NCI-H345 treated with DMSO at 0.1 percent for 48 hours (cell line): ENCODE data around the gene RFC2.

Experiments
- DNase-seq: peaks from one replicate; lab custom pipeline; 2025; ENCODE audit not compliant: unreplicated experiment; lab: John Stamatoyannopoulos, UW

Gene RFC2

DNA sequence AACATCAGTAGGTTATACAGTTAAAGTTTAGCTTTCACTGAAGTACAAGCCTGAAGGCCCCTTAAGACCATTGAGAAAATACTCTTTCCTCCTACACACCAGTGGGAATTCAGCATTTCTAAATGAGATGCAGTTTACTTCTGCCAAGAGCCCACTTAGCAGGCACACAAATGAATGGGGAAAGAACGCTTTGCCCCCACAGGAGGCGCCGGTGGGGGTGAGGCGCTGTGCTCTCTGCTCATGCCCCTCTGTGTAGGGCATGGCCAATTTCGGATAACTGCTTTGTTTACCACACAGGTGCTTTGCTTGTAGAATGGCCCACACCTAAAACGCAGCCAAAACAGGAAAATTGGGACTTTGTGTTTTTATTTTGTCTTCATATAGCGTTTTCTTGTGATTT is 60.3 kb downstream of the RFC2 start:
- no peak for DNase-seq

DNA sequence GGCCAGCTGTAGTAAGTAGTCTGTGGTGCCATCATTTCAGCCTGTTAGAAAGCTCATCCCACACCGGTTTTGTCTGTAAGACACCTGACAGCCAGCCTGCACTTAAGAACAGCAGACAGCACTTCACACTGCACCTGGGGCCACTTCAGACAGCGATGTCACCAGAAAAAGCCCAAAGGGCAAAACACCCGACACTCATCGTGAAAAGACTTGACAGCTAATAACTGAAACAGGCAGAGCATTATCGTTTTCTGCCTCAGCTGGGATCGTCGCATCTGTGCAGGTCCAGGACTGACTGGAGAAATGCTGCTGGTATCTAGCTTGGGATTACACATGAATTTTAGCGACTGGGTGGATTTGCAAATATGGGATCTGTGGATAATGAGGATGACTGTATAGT is 61.1 kb downstream of the RFC2 start:
- DNase-seq: peak; percentile 84

DNA sequence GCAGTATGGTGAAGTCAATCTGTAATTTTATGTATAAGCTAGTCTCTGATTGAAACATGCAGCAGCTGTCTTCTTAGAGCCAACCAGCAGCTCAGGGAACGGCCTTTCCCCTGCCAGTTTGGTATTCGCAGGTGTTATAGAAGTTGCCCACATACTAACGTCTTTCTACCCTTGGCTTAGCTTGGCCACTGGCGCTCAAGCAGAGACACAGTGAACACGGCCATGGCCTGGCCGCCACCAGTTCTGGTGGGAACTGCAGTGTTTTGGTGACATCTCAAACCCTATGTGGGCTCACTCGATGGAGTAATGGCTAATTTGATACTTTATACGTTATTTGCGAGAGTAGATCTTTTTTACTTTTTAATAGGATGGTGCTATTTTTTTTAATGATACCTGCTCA is 63.0 kb downstream of the RFC2 start:
- no peak for DNase-seq

DNA sequence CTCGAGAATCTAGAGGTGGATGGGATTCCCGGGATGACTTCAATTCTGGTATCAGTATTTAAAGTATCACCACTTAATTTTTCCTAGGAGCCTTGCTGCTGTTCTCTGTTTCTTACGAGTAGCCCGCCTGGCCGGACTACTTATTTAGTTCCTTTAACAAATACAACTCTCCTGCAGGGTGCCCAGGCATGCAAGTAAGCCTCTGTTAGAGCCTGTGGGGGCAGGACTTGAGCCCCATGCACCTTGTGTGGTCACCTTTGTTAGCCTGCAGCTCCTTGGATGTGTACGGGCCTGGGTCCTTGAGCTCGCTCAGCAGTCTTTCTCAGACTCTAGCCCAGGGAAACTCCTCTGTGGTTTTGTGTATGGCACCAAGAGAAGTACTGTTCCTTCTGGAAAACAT is 63.9 kb downstream of the RFC2 start:
- DNase-seq: no peak

DNA sequence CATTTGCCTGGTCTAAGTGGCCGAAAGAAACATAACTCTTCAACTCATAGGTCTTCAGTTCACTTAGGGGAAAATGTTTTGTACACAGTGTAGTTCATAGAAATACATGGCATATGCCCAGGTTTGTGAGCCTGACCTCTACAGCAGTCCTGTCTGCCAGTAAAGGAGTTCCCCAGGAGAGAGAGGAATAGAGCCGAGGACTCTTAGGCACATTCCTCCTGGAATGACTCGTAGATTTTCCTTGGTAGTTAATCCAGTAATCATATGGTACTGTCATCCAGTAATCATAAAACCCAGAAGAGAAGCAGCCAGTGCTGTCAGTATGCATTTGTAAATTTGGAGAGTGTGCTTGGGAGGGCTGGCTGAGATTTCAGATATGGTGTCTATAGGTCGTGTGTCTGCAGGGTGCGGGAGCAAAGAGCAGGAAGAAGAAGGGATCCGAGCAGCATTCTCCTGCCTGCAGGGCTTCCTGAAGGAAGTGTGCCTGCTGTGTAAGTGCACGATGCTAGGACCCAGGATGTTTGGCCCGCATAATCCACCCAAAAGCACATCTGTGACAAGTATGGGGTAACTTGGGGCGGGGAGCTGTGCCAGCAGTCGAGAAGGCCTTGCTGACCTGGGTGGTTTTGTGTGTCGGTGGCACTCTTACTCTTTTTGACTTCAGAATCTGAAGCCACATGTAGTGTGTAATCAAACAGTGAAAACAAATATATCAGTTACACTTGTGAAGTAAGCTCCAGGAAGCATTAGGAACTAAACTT is 66.1 kb downstream of the RFC2 start:
- no peak for DNase-seq

DNA sequence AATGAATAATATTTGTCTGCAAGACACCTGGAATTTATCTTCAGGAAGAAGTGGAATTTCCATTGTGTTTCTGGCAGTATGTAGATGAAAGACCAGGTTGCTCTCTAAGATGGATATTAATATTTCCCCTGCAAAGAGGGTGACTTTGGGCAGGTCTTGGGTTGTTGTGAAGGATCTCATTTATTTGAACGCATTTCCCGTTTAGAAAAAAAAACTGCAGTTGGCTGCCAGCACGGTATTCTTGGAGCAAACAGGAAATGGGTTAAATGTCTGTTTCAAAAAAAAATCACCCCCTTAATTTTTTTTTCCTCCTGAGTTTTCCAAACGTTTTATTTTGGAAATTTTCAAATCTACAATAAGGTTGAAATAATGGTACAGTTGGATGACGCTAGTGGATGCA is 68.6 kb downstream of the RFC2 start:
- no peak for DNase-seq

DNA sequence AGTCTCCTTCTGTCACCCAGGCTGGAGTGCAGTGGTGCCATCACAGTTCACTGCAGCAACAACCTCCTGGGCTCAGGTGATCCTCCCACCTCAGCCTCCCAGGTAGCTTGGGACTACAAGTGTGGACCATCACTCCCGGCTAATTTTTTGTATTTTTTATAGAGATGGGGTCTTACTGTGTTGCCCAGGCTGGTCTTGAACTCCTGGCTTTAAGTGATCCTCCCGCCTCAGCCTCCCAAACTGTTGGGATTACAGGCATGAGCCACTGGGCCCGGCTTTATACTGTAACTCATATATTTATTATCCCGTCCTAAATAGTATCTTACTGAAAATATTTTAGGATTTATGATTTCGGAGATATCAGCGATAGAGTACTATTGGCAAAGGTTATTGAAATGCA is 69.2 kb downstream of the RFC2 start:
- no peak for DNase-seq

DNA sequence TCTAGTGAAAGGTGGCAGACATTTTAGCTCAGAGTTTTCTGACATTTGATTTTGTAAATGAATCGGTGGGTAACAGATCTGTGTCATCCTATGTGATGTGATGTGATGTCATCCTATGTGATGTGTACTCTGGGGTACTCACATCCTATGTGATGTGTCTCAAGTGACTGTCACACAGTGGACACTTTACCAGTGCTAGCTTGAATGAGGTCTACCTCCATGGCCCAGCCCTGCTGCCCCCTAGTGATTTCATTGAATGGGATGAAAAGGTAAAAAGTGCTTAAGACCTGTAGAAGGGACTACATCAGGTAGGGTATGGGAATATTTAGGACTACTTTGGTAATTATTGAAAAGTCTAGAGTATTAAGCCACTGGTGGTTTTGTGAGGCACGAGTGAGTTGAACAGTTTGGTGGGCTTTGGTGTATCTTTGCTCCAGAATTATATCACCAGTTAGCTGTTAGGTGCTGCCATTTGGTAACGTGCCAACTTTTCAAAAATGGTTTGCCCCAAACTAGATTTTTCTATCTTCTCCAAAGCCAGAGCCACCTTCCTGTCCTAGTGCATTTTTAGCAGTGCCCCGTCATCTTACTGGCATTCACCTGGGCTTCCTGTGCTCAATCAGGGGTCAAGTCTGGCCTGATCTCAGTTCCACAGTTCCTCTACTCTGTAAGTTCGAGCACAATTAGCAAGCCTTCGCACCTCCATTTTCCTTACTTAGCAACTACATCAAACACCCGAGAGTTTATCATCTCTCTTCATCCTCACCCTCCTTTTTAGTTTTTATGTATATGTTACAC is 70.3 kb downstream of the RFC2 start:
- DNase-seq: no peak

DNA sequence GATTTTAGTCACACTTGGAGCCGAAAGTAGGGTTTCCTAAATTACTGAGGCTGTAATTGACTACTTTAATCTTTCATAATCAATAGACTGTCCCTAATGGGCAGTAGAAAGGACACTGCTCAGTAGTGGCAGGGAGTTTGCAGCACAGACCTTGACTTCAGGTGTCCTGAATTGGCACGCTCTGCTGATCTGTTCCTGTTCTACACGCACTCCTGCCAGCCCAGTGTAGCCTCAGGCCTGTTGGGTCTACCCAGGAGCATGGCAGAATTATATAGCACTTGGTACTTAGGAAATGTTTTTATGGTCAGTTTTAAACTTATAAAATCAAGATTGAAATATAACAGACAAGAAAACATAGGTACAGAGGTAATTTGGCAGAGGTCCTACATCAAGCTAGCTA is 71.1 kb downstream of the RFC2 start:
- no peak for DNase-seq

DNA sequence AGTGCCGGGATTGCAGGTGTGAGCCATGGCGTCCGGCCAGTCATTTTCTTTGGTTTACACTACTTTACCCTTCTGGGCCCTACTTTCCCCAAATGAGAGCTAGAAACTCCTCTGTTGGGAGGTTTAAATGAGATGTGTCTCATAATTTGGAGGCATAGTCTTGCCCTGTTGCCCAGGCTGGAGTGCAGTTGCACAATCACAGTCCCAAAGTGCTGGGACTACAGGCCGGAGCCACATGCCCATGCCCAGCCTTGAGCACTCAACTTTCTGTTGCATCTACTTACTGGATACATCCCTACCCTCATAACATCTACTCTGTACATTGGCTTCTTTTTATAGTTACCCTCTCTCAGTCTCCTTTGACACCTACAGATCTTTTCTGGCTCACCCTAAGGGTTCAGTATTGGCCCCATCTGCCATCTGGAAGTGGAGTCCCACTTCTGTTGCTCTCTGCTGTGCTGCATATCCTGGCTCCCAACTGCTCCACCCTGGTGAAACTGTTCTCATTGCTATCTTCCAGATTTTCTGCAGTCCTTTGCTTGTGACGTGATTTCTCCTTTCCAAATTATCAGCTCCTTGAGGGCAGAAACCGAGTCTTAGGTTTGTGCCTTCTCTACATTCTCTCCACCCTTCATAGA is 71.6 kb downstream of the RFC2 start:
- DNase-seq: no peak

DNA sequence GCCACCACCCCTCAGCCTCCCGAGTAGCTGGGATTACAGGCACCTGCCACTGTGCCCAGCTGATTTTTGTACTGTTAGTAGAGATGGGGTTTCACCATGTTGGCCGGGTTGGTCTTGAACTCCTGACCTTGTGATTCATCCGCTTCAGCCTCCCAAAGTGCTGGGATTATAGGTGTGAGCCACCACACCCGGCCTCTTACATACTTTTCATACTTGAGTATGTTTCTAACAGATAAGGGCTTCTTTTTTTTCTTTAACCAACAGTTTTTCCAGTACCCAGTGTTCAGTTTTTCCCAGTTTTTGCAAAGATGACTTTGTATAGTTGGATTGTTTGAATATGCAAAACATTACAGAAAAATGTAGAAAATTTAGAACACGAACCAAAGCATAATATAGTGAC is 72.4 kb downstream of the RFC2 start:
- no peak for DNase-seq
